HL-60 (cell line): ENCODE measurements around the gene NMUR1.

Experiments used
- DNase-seq, 2 experiments: peaks; one replicate each; pipeline ENCODE4 v3.0.0-alpha.2; 2010 to 2020; ENCODE audit warnings: low read depth in 1 of 2, low spot score in 1 of 2
- H3K27ac ChIP-seq: fragments of 250-450 bp; sonication (Bioruptor Pico); replicated peaks from 2 replicates; pipeline ENCODE4 v1.5.1; 2020; ENCODE audit warnings: mild to moderate bottlenecking, moderate library complexity
- H3K27me3 ChIP-seq: fragments of 250-450 bp; sonication (Bioruptor Pico); 2 replicates; pipeline ENCODE4 v1.5.1; 2021; ENCODE audit warnings: mild to moderate bottlenecking, moderate library complexity; ENCODE audit not compliant: insufficient read depth, poor library complexity, severe bottlenecking
- H3K4me3 ChIP-seq: replicated peaks from 2 replicates; pipeline ENCODE4 v1.5.1; 2011; ENCODE audit warnings: mild to moderate bottlenecking, control low read depth, low read length; ENCODE audit not compliant: insufficient read depth
- GABPA ChIP-seq: IDR thresholded peaks from 2 replicates; pipeline ENCODE4 v1.6.1; 2012; ENCODE audit warnings: low read depth
- POLR2AphosphoS5 ChIP-seq: IDR thresholded peaks from 2 replicates; pipeline ENCODE4 v1.6.1; 2012; ENCODE audit warnings: low read depth
- SPI1 ChIP-seq: IDR thresholded peaks from 2 replicates; pipeline ENCODE4 v1.6.1; 2012; ENCODE audit warnings: low read depth, mild to moderate bottlenecking, borderline replicate concordance
- TF ChIP-seq, protein P1 (sequence below): IDR thresholded peaks from one replicate; pipeline ENCODE4 v1.5.1; 2011; ENCODE audit warnings: low read length, control low read depth, inconsistent platforms; ENCODE audit not compliant: insufficient read depth
- TF ChIP-seq, protein P2 (sequence below): IDR thresholded peaks from 2 replicates; pipeline ENCODE4 v1.6.1; 2012; ENCODE audit warnings: low read depth; ENCODE audit not compliant: insufficient replicate concordance

The NMUR1 gene

DNA sequence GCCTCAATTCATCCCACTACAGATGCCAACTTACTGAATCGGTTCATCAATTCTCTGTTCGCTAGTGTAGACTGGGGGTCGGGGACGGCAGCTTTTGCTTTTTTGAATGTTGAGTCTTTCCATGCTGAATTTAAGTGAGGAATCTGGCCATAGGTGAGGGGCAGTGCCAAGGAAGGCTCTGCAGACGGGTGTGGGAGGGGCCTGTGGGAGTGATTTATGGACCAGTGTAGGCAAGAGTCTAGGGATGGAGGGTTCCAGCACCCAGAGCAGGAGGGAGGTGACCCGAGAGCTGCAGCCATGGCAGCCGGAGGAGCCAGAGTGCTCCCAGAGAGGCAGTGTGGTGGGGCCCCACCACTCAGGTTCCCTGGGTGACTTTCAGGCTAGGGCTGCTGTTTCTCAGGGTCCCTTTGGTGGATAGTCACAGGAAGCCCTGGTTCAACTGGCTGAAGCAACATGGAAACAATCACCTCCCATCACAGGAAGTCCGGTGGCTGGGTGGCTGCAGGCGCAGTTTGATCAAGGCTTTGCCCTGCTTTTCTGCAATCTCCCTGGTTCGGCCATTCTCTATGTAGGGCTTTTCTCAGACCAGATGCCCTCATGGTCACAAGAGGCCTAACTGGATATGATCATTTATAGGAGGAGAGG is 45.5 kb upstream of the NMUR1 start:
- H3K27ac ChIP-seq: no peak overlapping the region
- no peak overlapping the region for H3K4me3 ChIP-seq
- no peaks in the 10 kb centered on the region for H3K27me3 ChIP-seq
- TF ChIP-seq GABPA (no peak), POLR2AphosphoS5 (no peak)
- TF ChIP-seq, protein P1, sequence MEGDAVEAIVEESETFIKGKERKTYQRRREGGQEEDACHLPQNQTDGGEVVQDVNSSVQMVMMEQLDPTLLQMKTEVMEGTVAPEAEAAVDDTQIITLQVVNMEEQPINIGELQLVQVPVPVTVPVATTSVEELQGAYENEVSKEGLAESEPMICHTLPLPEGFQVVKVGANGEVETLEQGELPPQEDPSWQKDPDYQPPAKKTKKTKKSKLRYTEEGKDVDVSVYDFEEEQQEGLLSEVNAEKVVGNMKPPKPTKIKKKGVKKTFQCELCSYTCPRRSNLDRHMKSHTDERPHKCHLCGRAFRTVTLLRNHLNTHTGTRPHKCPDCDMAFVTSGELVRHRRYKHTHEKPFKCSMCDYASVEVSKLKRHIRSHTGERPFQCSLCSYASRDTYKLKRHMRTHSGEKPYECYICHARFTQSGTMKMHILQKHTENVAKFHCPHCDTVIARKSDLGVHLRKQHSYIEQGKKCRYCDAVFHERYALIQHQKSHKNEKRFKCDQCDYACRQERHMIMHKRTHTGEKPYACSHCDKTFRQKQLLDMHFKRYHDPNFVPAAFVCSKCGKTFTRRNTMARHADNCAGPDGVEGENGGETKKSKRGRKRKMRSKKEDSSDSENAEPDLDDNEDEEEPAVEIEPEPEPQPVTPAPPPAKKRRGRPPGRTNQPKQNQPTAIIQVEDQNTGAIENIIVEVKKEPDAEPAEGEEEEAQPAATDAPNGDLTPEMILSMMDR: no peak
- TF ChIP-seq, protein P2, sequence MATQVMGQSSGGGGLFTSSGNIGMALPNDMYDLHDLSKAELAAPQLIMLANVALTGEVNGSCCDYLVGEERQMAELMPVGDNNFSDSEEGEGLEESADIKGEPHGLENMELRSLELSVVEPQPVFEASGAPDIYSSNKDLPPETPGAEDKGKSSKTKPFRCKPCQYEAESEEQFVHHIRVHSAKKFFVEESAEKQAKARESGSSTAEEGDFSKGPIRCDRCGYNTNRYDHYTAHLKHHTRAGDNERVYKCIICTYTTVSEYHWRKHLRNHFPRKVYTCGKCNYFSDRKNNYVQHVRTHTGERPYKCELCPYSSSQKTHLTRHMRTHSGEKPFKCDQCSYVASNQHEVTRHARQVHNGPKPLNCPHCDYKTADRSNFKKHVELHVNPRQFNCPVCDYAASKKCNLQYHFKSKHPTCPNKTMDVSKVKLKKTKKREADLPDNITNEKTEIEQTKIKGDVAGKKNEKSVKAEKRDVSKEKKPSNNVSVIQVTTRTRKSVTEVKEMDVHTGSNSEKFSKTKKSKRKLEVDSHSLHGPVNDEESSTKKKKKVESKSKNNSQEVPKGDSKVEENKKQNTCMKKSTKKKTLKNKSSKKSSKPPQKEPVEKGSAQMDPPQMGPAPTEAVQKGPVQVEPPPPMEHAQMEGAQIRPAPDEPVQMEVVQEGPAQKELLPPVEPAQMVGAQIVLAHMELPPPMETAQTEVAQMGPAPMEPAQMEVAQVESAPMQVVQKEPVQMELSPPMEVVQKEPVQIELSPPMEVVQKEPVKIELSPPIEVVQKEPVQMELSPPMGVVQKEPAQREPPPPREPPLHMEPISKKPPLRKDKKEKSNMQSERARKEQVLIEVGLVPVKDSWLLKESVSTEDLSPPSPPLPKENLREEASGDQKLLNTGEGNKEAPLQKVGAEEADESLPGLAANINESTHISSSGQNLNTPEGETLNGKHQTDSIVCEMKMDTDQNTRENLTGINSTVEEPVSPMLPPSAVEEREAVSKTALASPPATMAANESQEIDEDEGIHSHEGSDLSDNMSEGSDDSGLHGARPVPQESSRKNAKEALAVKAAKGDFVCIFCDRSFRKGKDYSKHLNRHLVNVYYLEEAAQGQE: no peak
- no peak for DNase-seq

DNA sequence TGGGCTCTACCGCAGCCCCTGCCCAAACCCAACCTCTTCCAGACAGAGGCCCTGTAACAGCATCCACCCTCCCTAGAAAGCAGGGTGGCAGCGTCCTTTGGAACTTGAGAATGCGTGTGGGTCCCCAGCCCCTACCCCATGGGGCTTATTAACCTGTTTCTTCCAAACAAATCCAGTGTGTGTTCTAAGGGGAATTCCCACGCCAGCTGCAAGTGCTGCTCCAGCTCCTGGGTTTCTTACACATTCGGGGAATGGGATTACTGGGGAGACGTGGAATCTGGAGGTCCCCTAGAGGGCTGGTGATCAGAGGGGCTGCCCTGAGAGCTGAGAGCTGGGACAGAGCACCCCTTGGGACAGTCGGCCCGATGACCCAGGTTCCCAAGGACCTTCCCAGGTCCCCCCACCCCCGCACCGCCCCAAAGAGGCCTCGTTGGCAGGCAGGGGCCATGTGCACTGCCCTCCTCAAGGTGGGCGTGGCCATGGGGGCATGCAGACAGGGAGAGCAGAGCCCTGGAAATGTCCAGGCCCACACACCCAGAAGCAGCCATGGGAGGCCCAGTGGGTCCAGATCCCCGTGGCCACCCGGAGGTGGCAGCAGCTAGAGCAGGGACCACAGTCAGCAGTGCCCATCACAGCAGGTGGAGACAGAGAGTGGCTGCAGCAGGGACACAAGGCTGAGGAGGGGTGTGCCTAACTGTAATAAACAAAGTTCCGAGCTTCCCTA is 43.6 kb upstream of the NMUR1 start:
- Histone ChIP-seq H3K27me3 (no peaks in the 10 kb centered on the region), H3K27ac (no peak overlapping the region), H3K4me3 (no peak overlapping the region)
- TF ChIP-seq GABPA: no peak
- TF ChIP-seq SPI1: no peak
- TF ChIP-seq, protein P1: no peak
- TF ChIP-seq, protein P2: no peak
- no peak for DNase-seq

DNA sequence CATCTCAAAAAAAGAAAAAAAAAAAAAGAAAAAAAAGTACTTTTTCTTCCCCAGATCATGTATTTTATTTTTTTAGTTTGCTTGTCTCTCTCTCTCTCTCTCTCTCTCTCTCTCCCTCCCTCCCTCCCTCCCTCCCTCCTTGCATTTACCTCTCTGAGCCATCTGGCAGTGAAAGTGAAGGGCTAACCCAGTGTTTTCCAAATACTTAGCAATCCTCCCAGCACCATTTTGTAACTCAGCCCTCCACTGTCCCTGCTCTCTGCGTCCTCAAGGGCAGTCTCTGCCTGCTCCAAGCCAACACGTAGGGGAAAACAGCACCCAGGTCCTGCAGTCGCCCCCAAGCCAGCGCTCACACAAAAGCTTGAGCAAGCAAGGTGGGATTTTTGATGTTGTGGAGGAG is 42.9 kb upstream of the NMUR1 start:
- no peaks in the 10 kb centered on the region for H3K27me3 ChIP-seq
- no peak for TF ChIP-seq POLR2AphosphoS5
- TF ChIP-seq, protein P1: no peak
- TF ChIP-seq SPI1: no peak
- TF ChIP-seq GABPA: no peak
- TF ChIP-seq, protein P2: no peak
- no peak for DNase-seq
- H3K27ac ChIP-seq: no peak overlapping the region
- H3K4me3 ChIP-seq: no peak overlapping the region
